K562 (cell line): ENCODE measurements around the gene MRPL28. TPM values are rescaled to one million over a fixed set of nuclear protein-coding genes. Genes with fewer than 3 reads are reported as not detected.
A peak's percentile ranks its signal among the peaks of the same experiment; 100 is the strongest.

Source experiments
- ATAC-seq: fragments of 200-7000 bp; cut with Tn5 transposase; 3 replicates; pipeline ENCODE4 v1.9.1; 2020; ENCODE audit warnings: moderate library complexity
- BruUV-seq: library from RNA; stranded (reverse); fragments of 400-500 nt; replicated peaks from 2 replicates; lab custom pipeline; 2021; lab: Mats Ljungman, UMichigan
- CTCF ChIA-PET: fragments of 300-600 bp; formaldehyde crosslinking; extraction: SDS; loops from one replicate; lab custom pipeline; 2021; ENCODE audit warnings: low intra/inter-chr PET ratio; lab: Yijun Ruan, JAX
- POLR2A ChIA-PET: fragments of 300-600, 350-650 bp; sonication (Branson Sonifier 250); formaldehyde crosslinking; extraction: SDS; loops from one replicate; lab custom pipeline; 2021; ENCODE audit warnings: antibody characterized with exemption, inconsistent platforms; lab: Yijun Ruan, JAX
- DNase-seq, 4 experiments: peaks; one replicate each; pipeline versions ENCODE4 v3.0.0 to v3.0.0-alpha.2; 2011 to 2018; ENCODE audit warnings: low spot score in 3 of 4, mixed read lengths in 3 of 4; ENCODE audit errors: extremely low read depth in 1 of 4
- FAIRE-seq: peaks from 2 replicates; lab custom pipeline; 2011; peaks lifted over from hg19 to GRCh38; lab: Jason Lieb, UNC
- H2AFZ ChIP-seq: 2 replicates; pipeline ENCODE4 v1.6.0; 2011; ENCODE audit warnings: low read depth, low read length, control low read depth, inconsistent platforms
- H3K27ac ChIP-seq: fragments of 200-600 bp; 3 replicates; pipeline ENCODE4 v1.8.0; 2011; ENCODE audit warnings: low read depth, mild to moderate bottlenecking, control low read depth, inconsistent platforms, low read length, moderate library complexity, mixed read lengths; ENCODE audit errors: extremely low read depth
- H3K27me3 ChIP-seq, 2 experiments: fragments of 300-600 bp in 1 of 2; 2 replicates in 1 of 2; 3 replicates in 1 of 2; pipeline versions ENCODE4 v1.6.0 to v1.8.0; 2011; ENCODE audit warnings: inconsistent platforms in 2 of 2, low read length in 2 of 2, mild to moderate bottlenecking in 1 of 2, mixed read lengths in 1 of 2, moderate library complexity in 1 of 2; ENCODE audit not compliant: control insufficient read depth in 2 of 2, insufficient read depth in 2 of 2
- H3K36me3 ChIP-seq: fragments of 300-600 bp; 3 replicates; pipeline ENCODE4 v1.8.0; 2011; ENCODE audit warnings: mild to moderate bottlenecking, low read length, inconsistent platforms; ENCODE audit not compliant: control insufficient read depth, insufficient read depth
- H3K4me1 ChIP-seq, 2 experiments: fragments of 200-600 bp in 1 of 2; replicated peaks in 1 of 2; 2 replicates in 1 of 2; 3 replicates in 1 of 2; pipeline versions ENCODE4 v1.5.1 to v1.8.0; 2011; ENCODE audit warnings: inconsistent platforms in 2 of 2, low read length in 2 of 2, mild to moderate bottlenecking in 1 of 2, mixed read lengths in 1 of 2, moderate library complexity in 1 of 2; ENCODE audit not compliant: control insufficient read depth in 2 of 2, insufficient read depth in 2 of 2
- H3K4me2 ChIP-seq: 2 replicates; pipeline ENCODE4 v1.6.1; 2011; ENCODE audit warnings: low read length, control low read depth, inconsistent platforms, mixed read lengths; ENCODE audit not compliant: insufficient read depth
- H3K4me3 ChIP-seq: fragments of 200-600 bp; sonication (generic), shearing (Covaris generic); 2 replicates; pipeline ENCODE4 v1.5.1; 2016; ENCODE audit warnings: control low read depth, inconsistent platforms
- H3K79me2 ChIP-seq: fragments of 200-600 bp; 3 replicates; pipeline ENCODE4 v1.8.0; 2011; ENCODE audit warnings: low read length, inconsistent platforms; ENCODE audit not compliant: control insufficient read depth, insufficient read depth
- H3K9ac ChIP-seq, 2 experiments: 2 replicates each; pipeline versions ENCODE4 v1.6.0 to v1.6.1; 2011; ENCODE audit warnings: low read depth in 2 of 2, low read length in 2 of 2, control low read depth in 1 of 2, inconsistent platforms in 1 of 2, mild to moderate bottlenecking in 1 of 2, mixed read lengths in 1 of 2; ENCODE audit not compliant: insufficient read depth in 1 of 2
- H3K9me1 ChIP-seq: one replicate; pipeline ENCODE4 v1.6.0; 2011; ENCODE audit warnings: inconsistent platforms, mild to moderate bottlenecking, low read length, moderate library complexity; ENCODE audit not compliant: control insufficient read depth, insufficient read depth
- H3K9me3 ChIP-seq: replicated peaks from 2 replicates; pipeline ENCODE4 v1.5.1; 2011; ENCODE audit warnings: low read depth, low read length, inconsistent platforms; ENCODE audit not compliant: control insufficient read depth, insufficient read depth
- H4K20me1 ChIP-seq: replicated peaks from 2 replicates; pipeline ENCODE4 v1.6.1; 2011; ENCODE audit warnings: low read length, inconsistent platforms, mixed read lengths; ENCODE audit not compliant: control insufficient read depth, insufficient read depth
- FOXA1 ChIP-seq: fragments of 450-650 bp; IDR thresholded peaks from 2 replicates; pipeline ENCODE4 v1.6.1; 2016; ENCODE audit warnings: mild to moderate bottlenecking, borderline replicate concordance
- IRF2 ChIP-seq: sonication (generic); formaldehyde crosslinking; IDR thresholded peaks from 2 replicates; pipeline ENCODE4 v1.8.1; 2022; ENCODE audit warnings: mild to moderate bottlenecking, missing genetic modification reagents
- NCOA2 ChIP-seq, 2 experiments: fragments of 450-650 bp; IDR thresholded peaks; 2 replicates each; pipeline ENCODE4 v1.6.1; 2018; ENCODE audit warnings: mild to moderate bottlenecking in 2 of 2, moderate library complexity in 1 of 2; ENCODE audit not compliant: partially characterized antibody in 2 of 2
- TAL1 ChIP-seq: fragments of 450-650 bp; IDR thresholded peaks from 2 replicates; pipeline ENCODE4 v1.6.1; 2016; ENCODE audit warnings: mild to moderate bottlenecking
- THAP12 ChIP-seq: fragments of 250-450 bp; sonication (Bioruptor Pico); IDR thresholded peaks from 2 replicates; pipeline ENCODE4 v1.9.0; 2021; ENCODE audit warnings: mild to moderate bottlenecking, inconsistent platforms
- ZNF134 ChIP-seq: fragments of 250-450 bp; sonication (Bioruptor Pico); conservative IDR thresholded peaks from 2 replicates; pipeline ENCODE4 v1.4.0; 2020
- ZNF140 ChIP-seq: fragments of 250-450 bp; sonication (Bioruptor Pico); IDR thresholded peaks from 2 replicates; pipeline ENCODE4 v1.8.0; 2021; ENCODE audit warnings: moderate library complexity, mild to moderate bottlenecking, inconsistent platforms
- ZNF318 ChIP-seq, 2 experiments: fragments of 450-650 bp; IDR thresholded peaks; 2 replicates each; pipeline ENCODE4 v1.6.1; 2016; ENCODE audit warnings: mild to moderate bottlenecking in 2 of 2, borderline replicate concordance in 1 of 2, low read depth in 1 of 2, moderate library complexity in 1 of 2
- WGBS: fragments of 100-300 bp; shearing (Covaris generic); methylation state at CpG from one replicate; pipeline ENCODE4 v1.1.6; 2016; ENCODE audit warnings: low coverage, mixed read lengths; ENCODE audit not compliant: insufficient coverage; ENCODE audit errors: missing lambda C conversion rate; 5-methylcytosine and 5-hydroxymethylcytosine counted together
- in situ Hi-C: fragments of 300-500 bp; cut with MboI; formaldehyde crosslinking; loops from 4 replicates; pipeline ENCODE4 v1.15.0; 2018; ENCODE audit warnings: inconsistent platforms, mixed read lengths
- intact Hi-C: fragments of 100-400 bp; cut with micrococcal nuclease; formaldehyde crosslinking; loops from 2 replicates; pipeline ENCODE4 v1.14.2; 2022
- polyA plus RNA-seq, 8 experiments: library from polyadenylated mRNA; depleted of rRNA in 4 of 8; stranded (reverse) in 5 of 8; unstranded in 3 of 8; fragments of >200 nt; fragmentation: Nextera tagmentation in 2 of 8; fragmentation: Illumina TruSeq in 1 of 8; extraction: Ambion mirVana in 2 of 8; extraction: Trizol in 1 of 8; gene quantifications; 2 replicates each; pipeline versions ENCODE4 v1.2.1 to v1.2.3, GENCODE V29; 2011 to 2014; ENCODE audit warnings: inconsistent platforms in 1 of 8, missing spikeins in 1 of 8
- total RNA-seq, 7 experiments: library from RNA; depleted of rRNA in 6 of 7; stranded (reverse); fragments of >200 nt in 6 of 7; fragmentation: Illumina TruSeq in 2 of 7; extraction: Trizol in 2 of 7; gene quantifications; 2 replicates each; pipeline versions ENCODE4 v1.2.1 to v1.2.3, GENCODE V29; 2011 to 2021; ENCODE audit warnings: low replicate concordance in 1 of 7

Gene MRPL28
- total and polyA plus RNA-seq, 9 of the 15 experiments (the other 6 are each of a cell fraction or from before 2014, with no cell fraction given), result 2.5 to 323 (median 175) TPM

- CTCF ChIA-PET, result no interaction called here
- H3K27me3 ChIP-seq, result no peaks in the 10 kb centered on the region
- FAIRE-seq (no peak), ATAC-seq (no peak), DNase-seq (no peak)
- H3K9me1 ChIP-seq, result peaks cover 4% of the 10 kb centered on the region
- BruUV-seq, result no TSS peak
- 74% methylated on average over 39 of the region's 47 CpGs for WGBS
- H3K9me3 ChIP-seq, result no peaks in the 10 kb centered on the region
- no peak overlapping the region for H3K27ac ChIP-seq
- H3K4me2 ChIP-seq, result no peak overlapping the region
- POLR2A ChIA-PET, result interaction anchor here (0.7 kb wide), 1 partner anchor 10 kb away, joined by 4 read pairs; no protein-coding TSS in a partner anchor
- in situ Hi-C loops (no loop called here), intact Hi-C loops (no loop called here)
- H4K20me1 ChIP-seq, result no peaks in the 10 kb centered on the region
- H3K79me2 ChIP-seq, result no peaks in the 10 kb centered on the region
- no peaks in the 10 kb centered on the region; the same call in 2 of the 3 replicates for H3K36me3 ChIP-seq
- H3K9ac ChIP-seq, result peak overlapping the region in 1 of 2 experiments; percentile 35; a peak in 1 of 4 replicates
- H2AFZ ChIP-seq, result no peak overlapping the region
- no peak overlapping the region for H3K4me3 ChIP-seq
- H3K4me1 ChIP-seq, result peaks cover 6 to 66% of the 10 kb centered on the region in 2 experiments; a peak in 4 of 5 replicates
- no peak for TF ChIP-seq TAL1
- TF ChIP-seq ZNF140, result no peak
- no peak for TF ChIP-seq ZNF134 (CRISPR knock-in tag)
- no peak for TF ChIP-seq FOXA1
- TF ChIP-seq ZNF318 (IDR thresholded peaks at IDR 0.05; ENCODE audit: borderline replicate concordance in 1 of 2, low read depth in 1 of 2), result no peak
- TF ChIP-seq THAP12 (CRISPR knock-in tag), result no peak
- no peak for TF ChIP-seq IRF2 (CRISPR knock-in tag)
- TF ChIP-seq NCOA2 (IDR thresholded peaks at IDR 0.05; ENCODE audit: partially characterized antibody in 2 of 2), result no peak
Measured at GRCh38 chr16:360698-361336, 9.5 kb downstream of the MRPL28 start.
